Left colon (tissue), 2 donors: Measurements from ENCODE around the gene EPB41L1. TPM values are rescaled to one million over a fixed set of nuclear protein-coding genes. Genes with fewer than 3 reads are reported as not detected.

ENCODE experiments used
- ATAC-seq: fragments of 200-7000 bp; cut with Tn5 transposase; one replicate; pipeline ENCODE4 v1.9.1; 2020; ENCODE audit warnings: mild to moderate bottlenecking, moderate library complexity
- DNase-seq, 2 donors: peaks; one replicate each; pipeline ENCODE4 v3.0.0-alpha.2; 2020
- intact Hi-C, 2 donors: fragments of 100-400 bp; cut with DNase I in 1 of 2; cut with micrococcal nuclease in 1 of 2; formaldehyde crosslinking; loops; one replicate each; pipeline versions ENCODE4 v1.11.2 to v1.14.0; 2022; cut with DNase I, micrococcal nuclease
- total RNA-seq, 2 donors: library from RNA; stranded (reverse); fragmentation: NEBNext Ultra II Directional; extraction: Animal tissue kit (Norgen Biotek cat#: 25700); gene quantifications; one replicate each; pipeline ENCODE4 v1.2.1, GENCODE V29; 2021
- donor health status: DM: no; HTN: no; CAD: no.
- donor health status: DM: yes; HTN: yes; CAD: no.

EPB41L1 gene
- total RNA-seq, 2 donors from 2014 or later = 60.6 to 63.1 TPM

- no peak for ATAC-seq
- intact Hi-C loops = no loop called here
These were observed 24.8 kb downstream of the EPB41L1 start for GRCh38 chr20:36179170-36179945.

GRCh38 chr20:36180323-36180722 is 25.8 kb downstream of the EPB41L1 start:
- intact Hi-C loops = no loop called here
- DNase-seq (no peak), ATAC-seq (no peak)

More at GRCh38 chr20:36179170-36179945, 24.8 kb downstream of the EPB41L1 start:
- no peak for DNase-seq

- intact Hi-C loops = no loop called here
- ATAC-seq (no peak), DNase-seq (no peak)
These were observed 27.5 kb downstream of the EPB41L1 start for GRCh38 chr20:36181934-36182603.

GRCh38 chr20:36182604-36183154 is 28.1 kb downstream of the EPB41L1 start:
- no peak for ATAC-seq
- intact Hi-C loops = no loop called here
- DNase-seq = no peak

GRCh38 chr20:36183155-36183944 is 28.8 kb downstream of the EPB41L1 start:
- intact Hi-C loops = no loop called here
- DNase-seq = no peak
- peak; percentile 59 for ATAC-seq

- ATAC-seq (no peak), DNase-seq (no peak)
- intact Hi-C loops = no loop called here
These were observed 30.6 kb downstream of the EPB41L1 start for GRCh38 chr20:36184816-36185776.

GRCh38 chr20:36193977-36194712 is 39.6 kb downstream of the EPB41L1 start:
- intact Hi-C loops = no loop called here
- ATAC-seq = no peak
- no peak for DNase-seq

GRCh38 chr20:36196676-36197075 is 42.1 kb downstream of the EPB41L1 start:
- intact Hi-C loops = loop anchor here in 1 of 2 donors (5.0 kb wide), 1 partner anchor 39 kb away; no protein-coding TSS in a partner anchor
- ATAC-seq (no peak), DNase-seq (no peak)

GRCh38 chr20:36197271-36197670 is 42.7 kb downstream of the EPB41L1 start:
- DNase-seq = no peak
- ATAC-seq = no peak
- intact Hi-C loops = loop anchor here in 1 of 2 donors (5.0 kb wide), 1 partner anchor 40 kb away; no protein-coding TSS in a partner anchor

- peak; percentile 83 for ATAC-seq
- DNase-seq = peak; percentile 66 to 87
- intact Hi-C loops = loop anchor here (5.0 to 10.0 kb wide), 2 partner anchors 42 to 235 kb away; no protein-coding TSS in a partner anchor
These were observed 45.1 kb downstream of the EPB41L1 start for GRCh38 chr20:36199345-36200257.

GRCh38 chr20:36200451-36200850 is 45.9 kb downstream of the EPB41L1 start:
- ATAC-seq (no peak), DNase-seq (no peak)
- intact Hi-C loops = loop anchor here in 1 of 2 donors (10.0 kb wide), 1 partner anchor 234 kb away; no protein-coding TSS in a partner anchor

- intact Hi-C loops = loop anchor here in 1 of 2 donors (10.0 kb wide), 1 partner anchor 234 kb away; no protein-coding TSS in a partner anchor
- ATAC-seq (no peak), DNase-seq (no peak)
These were observed 46.7 kb downstream of the EPB41L1 start for GRCh38 chr20:36201198-36201597.

- ATAC-seq = peak; percentile 66
- DNase-seq = peak in 1 of 2 donors; percentile 68
- intact Hi-C loops = loop anchor here in 1 of 2 donors (10.0 kb wide), 1 partner anchor 232 kb away; no protein-coding TSS in a partner anchor
These were observed 48.4 kb downstream of the EPB41L1 start for GRCh38 chr20:36202891-36203338.

- intact Hi-C loops = loop anchor here in 1 of 2 donors (10.0 kb wide), 1 partner anchor 231 kb away; no protein-coding TSS in a partner anchor
- no peak for ATAC-seq
- no peak for DNase-seq
These were observed 49.3 kb downstream of the EPB41L1 start for GRCh38 chr20:36203861-36204260.

- intact Hi-C loops = loop anchor here in 1 of 2 donors (10.0 kb wide), 1 partner anchor 230 kb away; no protein-coding TSS in a partner anchor
- ATAC-seq = no peak
- no peak for DNase-seq
These were observed 50.5 kb downstream of the EPB41L1 start for GRCh38 chr20:36205026-36205425.

- DNase-seq (no peak), ATAC-seq (no peak)
- intact Hi-C loops = loop anchor here in 1 of 2 donors (10.0 kb wide), 1 partner anchor 229 kb away; no protein-coding TSS in a partner anchor
These were observed 51.5 kb downstream of the EPB41L1 start for GRCh38 chr20:36206068-36206467.
